AG08395 (cell line): ENCODE measurements around the gene REM2.
A peak's percentile ranks its signal among the peaks of the same experiment; 100 is the strongest.
"Not testable (repeated sequence)": the region's sequence is repeated elsewhere in the genome, so short reads cannot be mapped to it uniquely, and the experiment has no call there.

Source experiments
- DNase-seq: peaks from one replicate; pipeline ENCODE4 v3.0.0; 2012; ENCODE audit warnings: mixed read lengths, low spot score

Gene REM2

GRCh38 chr14:22896760-22897159 is 13.7 kb downstream of the REM2 start:
- no peak for DNase-seq

- DNase-seq = no peak
Observed at GRCh38 chr14:22897357-22897756, 14.3 kb downstream of the REM2 start.

GRCh38 chr14:22898302-22899090 is 15.5 kb downstream of the REM2 start:
- DNase-seq = peak; percentile 79

GRCh38 chr14:22900081-22900799 is 17.2 kb downstream of the REM2 start:
- DNase-seq = peak; percentile 82

- no peak for DNase-seq
Observed at GRCh38 chr14:22901799-22902198, 18.8 kb downstream of the REM2 start.

- DNase-seq = no peak
Observed at GRCh38 chr14:22903742-22904087, 20.7 kb downstream of the REM2 start.

GRCh38 chr14:22905627-22906026 is 22.6 kb downstream of the REM2 start:
- DNase-seq = no peak

- DNase-seq = no peak
Observed at GRCh38 chr14:22906073-22906472, 23.1 kb downstream of the REM2 start.

GRCh38 chr14:22907429-22907828 is 24.4 kb downstream of the REM2 start:
- no peak for DNase-seq

- no peak for DNase-seq
Observed at GRCh38 chr14:22908601-22909000, 25.6 kb downstream of the REM2 start.

- no peak for DNase-seq
Observed at GRCh38 chr14:22910916-22911315, 27.9 kb downstream of the REM2 start.

GRCh38 chr14:22914836-22915235 is 31.8 kb downstream of the REM2 start:
- not testable (repeated sequence) for DNase-seq

- DNase-seq = no peak
Observed at GRCh38 chr14:22915886-22916521, 33.0 kb downstream of the REM2 start.

GRCh38 chr14:22918804-22919600 is 36.0 kb downstream of the REM2 start, which contains the start of gene RBM23:
Gene RBM23 (minus strand): TSS chr14:22919149.
- peak; percentile 98 for DNase-seq

GRCh38 chr14:22919601-22919921 is 36.5 kb downstream of the REM2 start:
- no peak for DNase-seq

GRCh38 chr14:22920697-22921096 is 37.7 kb downstream of the REM2 start:
- DNase-seq = no peak

GRCh38 chr14:22922294-22922693 is 39.3 kb downstream of the REM2 start:
- DNase-seq = no peak

GRCh38 chr14:22923746-22924145 is 40.7 kb downstream of the REM2 start:
- no peak for DNase-seq

- no peak for DNase-seq
Observed at GRCh38 chr14:22925513-22925912, 42.5 kb downstream of the REM2 start.

GRCh38 chr14:22926316-22926715 is 43.3 kb downstream of the REM2 start:
- DNase-seq = no peak

GRCh38 chr14:22928237-22929103 is 45.4 kb downstream of the REM2 start:
- DNase-seq = no peak
